ENCODE measurements around the gene FKBP5.
"Not testable (repeated sequence)": the region's sequence is repeated elsewhere in the genome, so short reads cannot be mapped to it uniquely, and the experiment has no call there.

- not testable (repeated sequence) for TF ChIP-seq CTCF, POLR2A (IDR thresholded peaks at IDR 0.05)
Observed at GRCh38 chr6:35598621-35599020, 90.1 kb downstream of the FKBP5 start.
